NCI-H524 treated with DMSO at 0.1 percent for 48 hours (cell line): ENCODE data around the gene POU2AF3.
"Not testable (repeated sequence)": the region's sequence is repeated elsewhere in the genome, so short reads cannot be mapped to it uniquely, and the experiment has no call there.

ENCODE experiments used
- DNase-seq: peaks from one replicate; lab custom pipeline; 2025; lab: John Stamatoyannopoulos, UW

Gene POU2AF3

GRCh38 chr11:111298413-111299100, at the start of gene POU2AF3:
Gene POU2AF3, plus strand, starts transcription at chr11:111298546. Its CDS starts 36 bp downstream, at chr11:111298582.
- no peak for DNase-seq

DNA sequence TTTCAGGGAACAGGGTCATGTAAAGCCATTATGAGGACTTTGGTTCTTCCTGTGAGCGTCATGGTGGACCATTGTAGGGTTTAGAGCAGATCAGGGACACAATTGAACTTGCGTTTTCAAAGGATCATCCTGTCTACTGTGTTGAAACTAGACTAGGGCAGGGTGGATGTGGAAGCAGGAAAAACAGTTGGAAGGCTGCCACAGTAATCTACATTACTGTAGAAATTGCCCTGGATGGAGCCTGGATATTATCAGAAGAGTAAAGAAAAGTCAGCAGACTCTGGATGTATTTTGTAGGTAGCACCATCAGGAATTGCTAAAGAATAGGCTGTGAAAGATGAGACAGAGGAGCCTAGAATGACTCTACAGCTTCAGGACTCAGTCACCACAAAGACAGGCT, 47.4 kb upstream of the POU2AF3 start:
- DNase-seq: no peak

DNA sequence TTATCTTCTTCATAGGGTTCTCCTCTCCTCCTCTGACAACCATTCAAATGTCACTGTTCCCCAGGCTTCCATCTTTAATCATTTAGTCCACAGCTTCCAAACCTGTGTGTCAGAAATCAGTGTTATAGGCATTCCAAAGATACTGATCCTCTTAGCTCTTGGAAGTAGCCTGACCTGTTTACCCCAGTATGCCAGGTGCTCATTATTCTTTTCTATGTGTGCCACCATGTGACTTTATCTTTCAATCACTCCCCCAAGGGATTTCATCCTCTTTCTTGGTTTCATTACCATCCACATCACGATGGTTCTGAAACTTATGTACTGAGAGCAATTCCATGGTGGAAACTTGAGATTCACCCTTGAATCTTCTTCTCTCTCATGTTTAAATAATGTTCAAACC, 45.2 kb upstream of the POU2AF3 start:
- DNase-seq: no peak

DNA sequence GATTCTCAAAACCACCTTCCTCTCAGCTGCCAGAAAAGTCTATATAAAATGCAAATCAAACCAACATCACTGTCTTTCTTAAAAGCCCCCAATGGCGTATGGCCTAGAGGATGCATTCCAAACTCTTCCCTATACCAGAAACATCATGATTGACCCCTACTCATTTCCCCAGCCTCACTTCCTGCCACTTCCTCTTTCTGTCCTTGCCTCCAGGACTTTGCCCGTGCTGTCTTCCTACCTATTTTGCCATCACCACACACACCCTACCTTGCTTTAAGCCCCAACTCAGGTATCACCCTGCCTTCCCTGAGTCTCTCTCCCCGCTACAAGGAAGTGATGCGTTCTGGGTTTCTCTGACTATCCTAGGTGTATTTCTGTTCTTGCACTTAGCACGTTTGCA, 44.7 kb upstream of the POU2AF3 start:
- no peak for DNase-seq

- no peak for DNase-seq
These were observed 40.3 kb upstream of the POU2AF3 start for GRCh38 chr11:111258046-111258445.

GRCh38 chr11:111259896-111260295, 38.5 kb upstream of the POU2AF3 start:
- no peak for DNase-seq

DNA sequence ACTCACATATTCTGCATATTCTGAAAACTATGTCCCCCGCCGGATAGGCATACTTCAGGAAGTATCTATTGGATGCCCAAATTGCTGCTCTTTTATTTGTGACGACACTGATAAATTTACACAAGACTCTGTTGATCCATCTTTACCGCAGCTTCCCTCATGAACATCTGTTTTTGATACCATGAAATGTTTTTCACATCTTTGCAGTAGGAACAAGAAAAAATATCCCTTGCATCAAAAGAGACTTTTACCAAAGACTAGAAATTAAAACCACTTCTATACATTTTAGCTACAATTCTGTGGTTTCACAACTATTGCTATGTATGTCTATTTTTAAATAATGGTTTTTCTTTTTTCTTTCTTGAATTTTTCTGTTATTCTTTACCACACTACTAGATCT, 37.5 kb upstream of the POU2AF3 start:
- DNase-seq: no peak

- no peak for DNase-seq
These were observed 33.7 kb upstream of the POU2AF3 start for GRCh38 chr11:111264646-111265045.

DNA sequence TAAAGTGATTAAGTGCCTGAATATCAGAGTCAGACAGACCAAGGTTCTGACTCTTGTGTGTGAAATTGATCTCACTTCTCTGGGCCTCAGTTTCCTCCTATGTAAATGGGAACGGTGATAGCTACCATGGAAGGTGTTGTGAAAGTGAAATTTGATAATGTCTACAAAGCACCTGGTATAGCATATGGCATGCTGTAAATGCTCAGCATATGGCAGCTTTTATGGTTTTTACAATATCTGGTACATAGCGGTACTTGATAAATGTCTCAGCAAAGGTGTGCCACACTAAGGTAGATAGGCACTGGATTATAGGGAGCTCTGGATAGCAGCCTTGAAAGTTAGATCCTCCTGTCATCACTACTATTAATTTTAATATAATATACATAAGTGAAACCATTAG, 32.9 kb upstream of the POU2AF3 start:
- DNase-seq: no peak

DNA sequence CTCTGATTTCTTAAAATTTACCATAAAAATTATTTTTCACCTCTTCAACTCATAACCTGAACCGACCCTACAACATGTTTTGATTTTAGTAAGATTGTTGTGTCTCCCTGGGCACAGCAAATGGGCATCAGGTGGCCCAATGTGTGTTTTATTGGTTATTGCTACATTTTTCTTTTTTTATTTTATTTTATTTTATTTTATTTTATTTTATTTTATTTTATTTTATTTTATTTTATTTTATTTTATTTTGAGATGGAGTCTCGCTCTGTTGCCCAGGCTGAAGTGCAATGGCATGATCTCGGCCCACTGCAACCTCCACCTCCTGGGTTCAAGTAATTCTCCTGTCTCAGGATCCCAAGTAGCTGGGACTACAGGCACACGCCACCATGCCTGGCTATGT, 30.0 kb upstream of the POU2AF3 start:
- DNase-seq: not testable (repeated sequence)

DNA sequence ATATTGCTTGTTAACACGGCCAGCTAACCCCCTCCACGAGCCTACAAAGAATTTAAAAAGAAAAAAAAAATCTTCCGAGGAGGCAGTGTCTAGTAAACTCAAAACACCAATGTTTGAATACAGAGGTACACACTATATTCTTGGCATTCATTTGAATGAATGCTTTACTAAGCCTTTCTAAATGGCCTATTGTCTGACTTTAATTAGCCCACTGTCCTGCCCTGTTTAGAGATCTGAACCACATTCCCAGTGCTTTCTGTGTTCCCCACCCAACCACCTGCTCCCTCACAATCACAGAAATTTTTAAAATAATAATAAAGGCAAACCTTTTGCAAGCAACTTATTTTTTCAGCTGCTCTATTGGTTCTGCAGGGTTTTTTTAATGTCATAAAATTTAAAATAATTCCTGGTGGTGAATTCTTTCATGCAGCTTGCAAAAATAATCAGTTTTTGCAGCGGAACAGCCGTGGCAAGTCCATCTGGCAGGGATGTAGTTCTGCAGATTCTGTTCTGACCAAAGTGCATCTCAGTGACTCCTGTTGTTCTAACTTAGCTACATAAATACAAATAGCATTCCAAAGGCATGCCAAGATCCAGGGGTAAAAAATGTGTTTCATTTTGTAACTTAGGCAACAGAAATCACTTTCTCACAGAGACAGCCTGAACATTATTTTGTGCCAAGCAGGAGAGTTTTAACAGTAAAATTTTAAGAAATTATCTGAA, 29.0 kb upstream of the POU2AF3 start:
- DNase-seq: no peak

DNA sequence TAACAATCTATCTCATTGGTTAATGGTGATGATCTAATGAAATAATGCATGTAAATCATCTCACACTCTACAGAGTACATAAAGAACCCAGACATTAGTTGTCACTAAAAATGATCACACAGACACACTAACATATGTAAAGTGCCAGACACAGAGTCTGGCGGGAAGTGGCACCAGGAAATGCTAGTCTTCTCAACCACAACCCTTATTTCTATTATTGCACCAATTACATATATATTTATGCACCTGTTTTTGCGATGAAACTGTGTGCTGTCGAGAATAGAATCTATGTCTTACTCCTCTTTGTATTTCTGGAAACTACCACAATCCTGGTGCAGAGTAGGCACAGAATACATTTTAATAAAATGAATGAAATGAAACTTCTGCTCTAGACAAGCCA, 25.9 kb upstream of the POU2AF3 start:
- DNase-seq: no peak

DNA sequence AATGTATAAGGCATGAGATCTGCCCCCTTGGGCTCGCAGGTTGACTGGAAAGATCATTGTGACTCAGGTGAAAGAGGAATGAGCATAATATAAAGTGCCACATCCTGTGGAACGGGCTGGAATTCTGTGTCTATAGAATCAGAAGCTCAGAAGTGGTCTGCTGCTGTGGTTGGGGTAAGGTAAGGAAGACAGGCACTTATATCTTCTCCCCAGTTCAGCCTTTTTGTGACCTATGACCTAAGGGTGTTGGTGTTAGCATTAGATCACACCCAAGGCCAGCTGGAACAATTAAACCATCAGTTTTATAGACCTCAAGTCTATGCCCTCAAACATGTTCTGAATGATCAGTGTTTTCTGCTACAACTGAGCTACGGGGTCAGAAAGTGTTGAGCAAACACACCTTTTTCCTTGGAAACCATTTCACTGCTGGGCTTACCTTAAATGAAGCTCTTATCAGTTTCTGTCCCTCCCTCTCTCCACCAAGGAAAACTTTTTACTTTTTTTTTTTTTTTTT, 15.7 kb upstream of the POU2AF3 start:
- DNase-seq: no peak

DNA sequence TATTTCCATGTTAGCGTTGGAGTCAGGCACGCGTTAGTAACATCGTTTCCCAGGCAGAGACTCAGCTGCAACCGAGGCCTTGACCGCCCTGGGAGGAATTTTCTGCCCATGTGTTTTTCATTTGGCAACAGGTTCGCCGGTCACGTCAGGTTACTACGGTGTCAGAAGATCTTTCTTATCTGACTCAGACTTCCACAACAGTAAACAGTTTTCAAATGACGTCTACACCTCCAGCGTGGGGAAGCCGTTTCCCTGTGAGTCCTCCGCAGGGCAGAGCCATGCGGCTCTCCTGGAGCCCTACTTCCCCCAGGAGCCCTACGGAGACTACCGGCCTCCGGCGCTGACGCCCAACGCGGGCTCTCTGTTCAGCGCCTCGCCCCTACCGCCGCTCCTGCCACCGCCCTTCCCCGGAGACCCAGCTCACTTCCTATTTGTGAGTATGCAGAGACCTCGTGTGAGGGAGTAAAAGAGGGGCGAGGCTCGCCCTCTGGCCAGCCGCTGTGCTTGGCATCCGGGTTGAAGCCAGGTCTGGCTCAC, 14.3 kb upstream of the POU2AF3 start:
- no peak for DNase-seq

GRCh38 chr11:111285189-111286091, 12.9 kb upstream of the POU2AF3 start:
- no peak for DNase-seq

- DNase-seq: no peak
These were observed 6.6 kb upstream of the POU2AF3 start for GRCh38 chr11:111291764-111292163.

DNA sequence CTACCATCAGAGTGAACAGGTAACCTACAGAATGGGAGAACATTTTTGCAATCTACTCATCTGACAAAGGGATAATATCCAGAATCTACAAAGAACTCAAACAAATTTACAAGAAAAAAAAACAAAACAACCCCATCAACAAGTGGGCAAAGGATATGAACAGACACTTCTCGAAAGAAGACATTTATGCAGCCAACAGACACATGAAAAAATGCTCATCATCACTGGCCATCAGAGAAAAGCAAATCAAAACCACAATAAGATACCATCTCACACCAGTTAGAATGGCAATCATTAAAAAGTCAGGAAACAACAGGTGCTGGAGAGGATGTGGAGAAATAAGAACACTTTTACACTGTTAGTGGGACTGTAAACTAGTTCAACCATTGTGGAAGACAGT, 5.9 kb upstream of the POU2AF3 start:
- DNase-seq: not testable (repeated sequence)

DNA sequence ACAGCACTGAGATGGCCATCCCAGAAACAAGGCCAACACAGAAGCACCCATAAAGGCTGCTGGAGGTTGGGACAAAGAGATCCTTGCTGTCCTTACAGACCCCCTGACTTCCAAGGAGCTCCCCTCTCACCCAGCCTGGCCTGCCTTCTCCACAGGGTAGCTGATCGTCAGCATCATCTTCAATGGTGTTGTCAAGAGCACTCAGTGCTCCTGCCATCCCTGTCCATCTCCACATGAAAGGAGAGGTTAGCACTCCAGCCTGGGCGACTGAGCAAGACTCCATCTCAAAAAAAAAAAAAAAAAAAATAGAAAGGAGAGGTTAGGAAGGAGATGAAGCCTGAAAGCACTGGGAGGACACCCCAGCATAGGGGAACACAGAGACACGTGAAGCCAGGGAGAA, 2.1 kb upstream of the POU2AF3 start:
- DNase-seq: no peak

DNA sequence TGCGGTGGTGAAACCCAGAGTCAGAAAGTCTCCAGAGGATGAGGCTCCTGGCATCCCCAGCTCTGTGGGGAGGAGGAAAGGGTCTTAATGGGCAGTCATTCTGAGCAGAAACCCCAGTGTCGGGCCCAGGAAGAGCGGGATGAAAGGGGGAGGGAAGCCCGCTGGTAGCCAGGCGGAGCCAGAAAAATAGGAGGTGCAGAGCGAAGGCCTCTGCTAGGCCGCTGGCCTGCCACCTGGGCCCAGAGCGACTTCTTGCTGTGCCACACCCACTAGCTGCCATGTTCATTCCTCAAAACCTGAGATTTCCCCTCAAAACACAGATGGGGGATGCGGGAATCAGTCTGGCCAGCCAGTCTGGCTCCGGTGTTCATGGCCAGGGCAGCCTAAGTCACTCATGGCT, 650 bp upstream of the POU2AF3 start:
- no peak for DNase-seq

DNA sequence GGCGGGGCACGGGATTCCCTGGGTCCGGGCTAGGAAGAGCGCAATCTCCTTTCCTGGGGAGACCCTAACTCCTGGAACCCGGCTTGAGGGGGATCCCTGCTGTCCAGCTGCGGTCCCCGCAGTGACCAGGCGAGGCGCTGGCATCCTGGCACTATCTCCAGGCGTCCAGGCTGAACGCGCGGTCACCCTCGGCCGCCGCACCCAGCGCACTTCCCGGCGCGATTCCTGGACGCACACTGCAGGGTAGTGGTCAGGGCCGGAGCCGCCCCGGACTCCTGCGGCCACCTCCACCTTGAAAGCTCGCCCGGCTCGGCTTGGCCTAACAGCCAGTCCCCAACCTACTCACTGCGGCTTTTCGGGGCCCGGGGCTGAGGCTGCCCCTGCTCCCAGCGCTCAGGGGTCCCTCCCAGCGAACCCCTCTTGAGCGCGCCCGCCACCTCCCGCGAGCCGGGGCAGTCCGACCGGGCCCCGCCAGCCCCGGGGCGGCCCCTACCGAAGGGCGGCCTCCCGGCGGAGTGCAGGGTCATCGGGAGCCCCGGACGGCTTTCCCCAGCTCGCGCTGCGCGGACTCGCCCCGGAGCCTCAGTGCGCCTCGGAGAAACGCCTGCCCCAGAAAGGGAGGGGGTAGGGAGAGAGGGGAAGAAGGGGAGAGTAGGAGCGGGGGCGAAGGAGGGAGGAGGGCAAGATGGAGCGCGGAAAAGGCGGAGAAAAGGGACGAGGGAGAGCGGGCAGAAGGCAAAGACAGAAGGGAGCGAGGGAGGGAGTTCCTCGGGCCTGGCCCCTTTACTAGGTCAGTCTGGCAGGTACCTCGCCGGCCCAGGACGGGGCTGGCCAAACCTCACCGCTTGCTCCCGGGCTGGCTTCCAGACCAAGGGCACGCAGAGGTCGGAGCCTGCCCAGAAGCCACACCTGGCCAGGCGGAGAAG, 1.0 kb downstream of the POU2AF3 start:
- no peak for DNase-seq

- DNase-seq: no peak
These were observed 2.2 kb downstream of the POU2AF3 start for GRCh38 chr11:111300569-111300968.
